GM08714 (cell line): ENCODE data around the gene XKRX.

ENCODE experiments used
- H3K4me3 ChIP-seq: fragments of 200-500 bp; sonication (Bioruptor generic); 2 replicates; pipeline ENCODE4 v1.5.1; 2014; ENCODE audit warnings: mild to moderate bottlenecking, low read length, inconsistent platforms
- ZNF274 ChIP-seq: IDR thresholded peaks from 2 replicates; pipeline ENCODE4 v1.6.1; 2012; ENCODE audit warnings: mild to moderate bottlenecking, low read depth, low read length

XKRX gene

DNA sequence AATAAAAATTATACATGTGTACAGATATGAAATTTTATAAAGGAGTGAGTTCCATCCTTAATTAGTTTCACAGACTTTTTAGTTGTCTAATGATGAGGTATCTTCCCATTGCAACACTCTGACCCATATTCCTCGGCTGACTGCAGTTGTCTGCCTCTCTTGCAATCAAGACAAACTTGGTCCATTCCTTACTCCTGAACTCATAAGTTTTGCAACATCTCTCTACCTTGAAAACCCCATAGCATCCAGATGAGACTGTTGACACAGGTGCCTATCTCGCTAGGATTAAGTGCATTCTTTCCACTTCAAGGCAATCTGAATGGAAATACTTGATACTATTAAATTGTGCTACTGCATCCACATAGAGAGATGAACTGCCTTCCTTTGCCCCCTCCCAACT is 2.3 kb downstream of the XKRX start:
- no peak for TF ChIP-seq ZNF274
- no peak overlapping the region for H3K4me3 ChIP-seq

DNA sequence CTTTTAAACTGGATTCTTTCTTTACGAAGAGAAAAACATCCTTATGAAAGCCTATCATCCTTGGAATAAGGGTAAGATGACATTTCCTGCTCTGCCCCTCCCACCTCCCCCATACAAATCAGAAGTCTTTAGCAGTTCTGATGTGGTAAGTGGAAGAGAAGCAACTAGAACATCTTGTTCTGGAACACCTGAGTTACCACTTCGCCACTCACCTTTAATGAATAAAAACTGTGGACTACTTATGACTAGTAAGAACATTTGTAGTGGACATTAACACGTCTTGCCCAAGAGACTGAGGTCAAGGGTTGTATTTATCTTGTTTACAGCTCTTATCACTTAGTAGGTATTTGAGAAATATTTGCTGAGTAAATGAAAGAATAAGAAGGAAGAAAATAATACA is 4.3 kb downstream of the XKRX start:
- no peak for TF ChIP-seq ZNF274
- no peak overlapping the region for H3K4me3 ChIP-seq

DNA sequence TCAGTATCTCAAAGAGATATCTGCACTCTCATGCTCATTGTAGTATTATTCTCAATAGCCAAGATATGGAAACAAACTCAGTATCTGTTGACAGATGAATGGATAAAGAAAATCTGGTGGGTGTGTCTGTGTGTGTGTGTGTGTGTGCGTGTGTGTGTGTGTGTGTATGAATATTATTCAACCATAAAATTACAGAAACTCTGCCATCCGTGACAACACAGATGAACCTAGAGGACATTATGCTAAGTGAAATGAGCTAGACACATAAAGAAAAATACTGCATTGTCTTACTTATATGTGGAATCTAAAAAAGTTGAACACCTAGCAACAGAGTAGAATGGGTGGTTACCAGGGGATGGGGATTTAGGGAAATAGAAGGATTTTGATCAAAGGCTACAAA is 13.2 kb downstream of the XKRX start:
- no peak overlapping the region for H3K4me3 ChIP-seq
- TF ChIP-seq ZNF274, result no peak

DNA sequence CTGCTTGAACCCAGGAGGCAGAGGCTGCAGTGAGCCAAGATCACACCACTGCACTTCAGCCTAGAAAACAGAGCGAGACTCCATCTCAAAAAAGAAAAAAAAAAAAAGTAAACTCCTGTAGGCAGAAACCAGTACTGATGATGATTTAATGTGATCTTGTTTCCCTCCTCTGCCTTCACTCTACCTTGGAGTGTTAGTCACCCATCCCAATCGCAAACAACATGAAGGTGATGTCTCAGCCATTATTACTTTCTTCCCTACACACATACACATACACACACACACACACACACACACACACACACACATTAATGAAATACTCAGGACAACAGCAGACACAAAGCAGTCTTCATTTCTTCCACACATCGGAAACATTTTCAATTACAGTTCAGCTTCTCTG is 15.6 kb downstream of the XKRX start:
- no peak overlapping the region for H3K4me3 ChIP-seq
- no peak for TF ChIP-seq ZNF274

DNA sequence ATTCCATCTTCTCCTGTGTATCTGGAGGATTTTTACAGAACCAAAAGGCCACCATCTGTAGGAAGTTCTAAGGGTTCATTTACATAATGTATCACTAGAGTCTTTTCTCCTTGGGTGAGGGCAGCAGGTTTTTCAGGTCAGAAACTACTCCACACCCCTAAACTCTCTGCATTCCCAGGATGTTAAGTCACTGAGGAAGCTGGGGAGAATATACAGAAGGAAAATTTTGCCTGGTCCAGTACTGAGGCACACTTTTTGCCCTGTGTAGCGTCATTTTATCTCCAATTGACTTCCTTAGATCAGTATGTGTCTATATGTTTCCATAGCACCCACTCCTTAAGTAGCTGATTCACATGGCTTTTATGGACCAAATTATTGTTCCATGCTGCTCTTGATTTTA is 17.0 kb downstream of the XKRX start:
- no peak overlapping the region for H3K4me3 ChIP-seq
- no peak for TF ChIP-seq ZNF274

DNA sequence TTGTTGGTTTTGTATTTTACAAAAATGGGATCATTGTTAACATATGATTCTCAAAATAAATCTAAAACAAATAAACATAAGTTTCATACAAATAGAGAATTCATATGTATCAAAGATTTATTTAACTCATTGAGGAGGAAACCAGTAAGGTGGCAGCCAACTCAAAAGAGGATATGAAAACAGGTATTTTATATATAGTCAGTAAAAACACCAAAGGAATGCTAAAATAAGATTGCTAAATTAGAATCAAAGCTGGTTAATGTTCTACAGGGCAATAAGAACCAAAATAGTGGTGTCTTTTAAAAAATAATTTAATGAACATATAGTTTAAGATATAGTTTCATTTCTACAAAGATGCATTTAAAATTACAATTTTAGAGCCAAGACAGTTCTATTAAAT is 23.1 kb downstream of the XKRX start:
- no peak for TF ChIP-seq ZNF274
- H3K4me3 ChIP-seq, result no peak overlapping the region

DNA sequence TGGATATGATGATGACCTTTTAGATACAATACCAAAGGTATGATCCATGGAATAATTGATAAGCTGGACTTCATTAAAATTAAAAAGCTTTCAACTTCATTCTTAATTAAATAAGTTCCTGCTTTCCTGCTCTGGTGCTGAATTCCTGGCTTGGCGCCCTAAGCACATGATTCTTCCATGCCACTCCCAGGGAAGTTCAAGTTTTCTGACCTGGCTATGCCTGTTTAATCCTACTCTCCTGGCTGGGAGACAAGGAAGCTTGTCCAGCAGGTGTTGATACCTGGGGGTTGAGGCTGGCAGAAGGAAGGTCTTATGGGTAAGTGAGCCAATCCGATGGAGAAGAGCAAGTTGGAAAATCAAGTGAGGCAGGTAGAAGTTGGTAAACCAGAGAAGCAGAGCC is 24.3 kb downstream of the XKRX start:
- no peak for TF ChIP-seq ZNF274
- no peak overlapping the region for H3K4me3 ChIP-seq

DNA sequence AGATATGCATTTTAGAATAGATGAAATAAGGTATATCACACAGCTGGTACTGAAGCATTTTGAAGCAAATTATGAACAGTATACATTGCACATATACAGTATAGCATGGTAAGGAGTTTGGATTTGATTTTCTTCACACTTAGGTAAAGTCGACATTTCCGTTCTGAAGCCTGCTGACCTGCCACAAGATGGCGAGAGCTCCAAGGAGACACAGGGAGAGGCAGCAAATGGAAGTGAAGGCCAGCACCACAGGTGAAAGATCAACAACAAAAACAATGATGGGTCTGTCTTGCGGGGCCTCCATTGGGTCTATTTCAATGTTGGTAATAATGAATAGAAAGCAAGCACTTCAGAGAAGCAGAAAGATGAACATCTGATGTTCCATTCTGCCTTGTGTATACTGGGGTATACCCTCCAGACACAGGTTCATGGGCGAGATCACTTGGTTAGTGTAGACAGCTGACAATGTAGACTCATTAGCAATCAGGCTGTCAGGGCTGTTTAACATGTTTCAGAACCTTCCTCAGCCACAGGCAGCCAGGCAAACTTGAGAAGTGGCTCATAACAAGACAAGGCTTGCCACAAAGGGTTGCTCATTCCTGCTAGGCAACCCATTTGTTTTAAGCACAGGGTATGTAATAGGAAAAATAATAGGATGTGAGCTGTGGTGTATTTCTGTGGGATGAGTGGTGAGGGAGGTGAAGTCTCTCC is 33.2 kb downstream of the XKRX start:
- no peak for TF ChIP-seq ZNF274
- no peak overlapping the region for H3K4me3 ChIP-seq

DNA sequence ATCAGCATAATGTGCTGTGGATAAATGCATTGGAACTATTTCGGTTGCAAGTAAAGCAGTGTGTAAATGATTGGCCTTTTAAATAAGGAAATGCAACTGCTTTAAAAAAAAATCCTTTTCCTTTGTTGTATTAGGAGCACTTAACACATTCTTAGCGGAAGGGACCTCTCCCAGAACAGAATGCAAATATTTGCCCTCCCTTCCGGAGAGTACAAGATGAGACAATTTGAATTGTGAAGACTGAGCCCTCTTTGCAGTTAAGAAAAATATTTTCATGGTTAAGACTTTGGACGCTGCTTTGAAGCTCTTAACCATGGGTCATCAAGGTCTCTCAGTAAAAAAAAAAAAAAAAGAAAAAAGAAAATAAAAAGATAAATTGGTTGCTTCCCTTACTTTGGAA is 45.1 kb downstream of the XKRX start:
- no peak overlapping the region for H3K4me3 ChIP-seq
- TF ChIP-seq ZNF274, result no peak

DNA sequence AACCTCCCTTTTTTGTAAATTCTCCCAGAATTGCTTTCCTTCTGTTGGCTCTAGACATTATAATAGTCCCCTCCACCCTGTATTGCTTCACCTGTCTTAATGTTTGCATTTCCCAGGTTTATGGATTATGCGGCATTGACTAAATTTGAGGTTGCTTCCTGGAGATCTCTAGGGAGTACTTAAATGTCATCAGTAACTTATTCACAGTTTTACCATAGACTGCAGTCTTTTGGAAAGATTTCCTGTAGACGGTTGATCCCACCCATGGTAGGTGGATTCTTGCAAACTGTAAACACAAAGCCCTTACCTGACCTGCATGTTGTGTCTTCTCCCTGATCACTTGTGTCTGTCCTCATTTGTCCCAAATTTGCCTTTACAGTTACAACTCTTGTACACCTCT is 48.3 kb downstream of the XKRX start:
- TF ChIP-seq ZNF274, result no peak
- no peak overlapping the region for H3K4me3 ChIP-seq

DNA sequence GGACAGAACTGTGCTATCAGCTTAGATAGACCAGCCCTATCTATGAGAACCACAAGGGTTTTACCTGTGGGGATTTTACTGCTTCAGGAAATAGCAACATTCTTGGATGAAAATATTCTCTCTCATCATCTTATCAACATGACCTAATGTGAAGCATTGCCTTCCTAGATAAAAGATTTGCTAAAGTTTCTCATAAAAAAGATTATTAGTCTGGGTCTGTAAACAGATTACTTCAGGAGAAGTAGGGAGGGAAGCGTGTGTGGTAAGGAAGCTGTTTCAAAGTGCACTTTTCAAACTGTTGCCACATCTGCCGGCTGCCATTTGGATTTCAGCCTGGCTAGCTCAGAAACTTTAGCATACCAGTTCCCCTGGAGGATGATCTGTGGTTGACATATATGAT is 54.4 kb downstream of the XKRX start, which contains the start of gene NOX1:
NOX1 (minus strand) TSS at position 35 of the 400 bp plus-strand sequence. CDS start 220 bp downstream, outside the sequence.
- no peak for TF ChIP-seq ZNF274
- H3K4me3 ChIP-seq, result no peak within 1 kb of the TSS

DNA sequence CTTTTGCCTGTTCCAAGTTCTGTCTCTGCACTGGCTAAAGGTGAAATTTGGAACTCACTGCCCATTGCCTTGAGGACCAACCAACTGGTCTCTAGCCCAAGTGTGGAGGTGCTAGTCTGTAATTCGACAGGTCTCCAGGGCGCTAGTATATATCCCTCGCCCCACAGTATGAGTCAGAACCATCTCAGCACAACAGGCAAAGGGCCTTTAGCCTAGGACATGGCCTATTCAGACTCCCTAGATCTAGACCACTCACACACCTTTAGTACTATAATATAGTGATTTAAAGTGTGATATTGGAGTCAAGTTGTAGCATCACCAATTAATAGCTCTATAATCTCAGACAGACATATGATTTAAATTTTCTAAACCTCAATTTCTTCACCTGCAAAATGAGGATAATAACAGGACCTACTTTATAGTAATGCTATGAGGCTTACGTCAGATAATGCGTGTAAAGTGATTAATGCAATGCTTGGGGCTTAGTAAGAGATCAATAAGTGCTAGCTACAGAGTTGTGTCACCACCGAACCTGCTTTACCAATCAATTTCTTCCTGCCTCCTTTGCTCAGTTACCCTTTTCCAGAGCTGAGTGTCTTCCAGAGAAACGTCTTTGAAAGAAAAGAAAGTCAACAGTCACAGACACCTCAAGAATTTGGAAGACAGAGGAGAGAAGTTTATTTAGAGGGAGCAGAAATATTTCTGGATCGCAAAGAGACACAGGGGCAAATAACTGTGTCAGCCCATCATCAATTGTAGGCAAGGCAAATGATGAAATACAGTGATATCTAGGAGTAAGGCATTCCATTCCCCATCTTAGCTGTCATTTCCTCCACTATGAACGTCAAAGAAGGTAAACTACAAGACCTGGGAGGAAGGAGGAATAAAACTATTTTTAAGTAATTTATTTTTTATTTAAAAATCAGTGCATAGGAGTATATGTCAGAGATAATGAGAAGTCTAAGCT is 56.8 kb downstream of the XKRX start:
- H3K4me3 ChIP-seq, result no peak overlapping the region
- no peak for TF ChIP-seq ZNF274

DNA sequence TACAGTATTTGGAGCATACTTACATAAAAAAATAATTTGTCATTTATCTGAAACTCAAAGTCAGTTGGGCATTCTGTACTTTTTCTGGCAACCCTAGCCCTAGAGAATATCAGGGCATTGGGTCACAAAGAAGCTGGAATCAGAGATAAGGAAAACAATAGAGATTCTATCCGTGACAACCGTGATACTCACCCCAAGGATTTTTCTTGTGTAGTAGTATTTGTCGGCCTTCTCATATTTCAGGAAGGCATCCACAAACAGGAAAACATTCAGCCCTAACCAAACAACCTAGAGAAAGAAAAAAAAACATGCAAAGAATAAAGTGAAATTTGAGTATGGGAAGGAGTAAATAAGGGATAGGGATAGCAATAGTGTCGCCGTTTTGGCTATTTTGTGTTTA is 58.2 kb downstream of the XKRX start:
- no peak for TF ChIP-seq ZNF274

DNA sequence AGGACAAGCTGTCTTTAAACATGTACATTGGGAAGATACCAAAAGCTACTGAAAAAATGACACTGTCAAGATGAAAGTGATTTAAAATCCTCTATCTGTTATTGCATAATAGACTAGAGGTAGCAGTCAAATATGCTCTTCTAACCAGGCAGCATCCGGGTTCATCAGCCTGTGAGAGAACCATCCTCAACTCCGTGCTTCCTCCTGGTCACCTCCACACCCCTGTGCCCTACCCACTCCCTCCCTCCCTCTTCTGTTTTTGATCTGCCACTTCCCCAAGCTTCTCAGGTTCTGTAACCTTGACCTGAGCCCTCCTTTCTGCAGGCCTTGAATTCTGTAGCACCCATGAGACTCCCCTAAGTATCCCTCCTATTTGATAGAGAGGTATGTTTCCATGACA is 60.4 kb downstream of the XKRX start:
- TF ChIP-seq ZNF274, result no peak
- no peak overlapping the region for H3K4me3 ChIP-seq

More for the DNA sequence above, 58.2 kb downstream of the XKRX start:
- H3K4me3 ChIP-seq, result no peak overlapping the region
